Type B pancreatic cell (in vitro differentiated cells): ENCODE data around the gene PPP2R1A. TPM values are rescaled to one million over a fixed set of nuclear protein-coding genes. Genes with fewer than 3 reads are reported as not detected.
"Not testable (repeated sequence)": the region's sequence is repeated elsewhere in the genome, so short reads cannot be mapped to it uniquely, and the experiment has no call there.

Source experiments
- DNase-seq: peaks from one replicate; pipeline ENCODE4 v3.0.0; 2021; ENCODE audit warnings: mixed read lengths; ENCODE audit not compliant: unreplicated experiment; ENCODE audit errors: extremely low spot score
- H3K27ac Mint-ChIP-seq: 2 replicates; pipeline ENCODE4 v1.8.0; 2021; ENCODE audit warnings: mild to moderate bottlenecking, mixed read lengths
- H3K27me3 Mint-ChIP-seq: 2 replicates; pipeline ENCODE4 v1.8.0; 2021; ENCODE audit warnings: mixed read lengths
- H3K36me3 Mint-ChIP-seq: 2 replicates; pipeline ENCODE4 v1.8.0; 2021; ENCODE audit warnings: mixed read lengths
- H3K4me1 Mint-ChIP-seq: one replicate; pipeline ENCODE4 v1.8.0; 2021; ENCODE audit warnings: mixed read lengths; ENCODE audit not compliant: unreplicated experiment
- H3K4me3 Mint-ChIP-seq: 2 replicates; pipeline ENCODE4 v1.8.0; 2021; ENCODE audit warnings: mild to moderate bottlenecking, mixed read lengths
- H3K9me3 Mint-ChIP-seq: 2 replicates; pipeline ENCODE4 v1.8.0; 2021; ENCODE audit warnings: mixed read lengths
- total RNA-seq: library from RNA; stranded (reverse); gene quantifications from 2 replicates; pipeline ENCODE4 v1.2.1, GENCODE V29; 2021; ENCODE audit warnings: low replicate concordance
- TF ChIP-seq, protein P1 (sequence below): fragments of 200-600 bp; sonication (generic); conservative IDR thresholded peaks from 2 replicates; pipeline ENCODE4 v1.5.0; 2021; ENCODE audit warnings: antibody characterized with exemption, mild to moderate bottlenecking

Gene PPP2R1A
- total RNA-seq, 1 donor from 2014 or later: 319 TPM

DNA sequence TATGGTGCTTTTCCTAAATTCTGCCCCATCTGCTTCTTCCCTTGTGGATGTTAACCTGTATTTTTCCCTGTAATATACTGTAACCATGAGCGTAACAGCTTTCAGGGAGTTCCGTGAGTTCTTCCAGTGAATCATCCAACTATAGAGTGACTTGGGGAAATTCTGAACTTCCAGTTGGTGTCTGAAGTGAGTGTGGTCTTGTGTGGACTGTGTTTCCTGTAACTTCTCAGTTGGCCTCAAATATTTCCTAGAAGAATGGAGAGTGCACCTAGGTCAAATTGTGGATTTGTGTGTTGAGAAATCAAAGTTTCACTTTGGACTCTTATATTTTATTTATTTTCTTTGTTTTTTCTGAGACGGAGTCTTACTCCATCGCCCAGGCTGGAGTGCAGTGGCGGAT, 68.6 kb downstream of the PPP2R1A start:
- H3K9me3 Mint-ChIP-seq: no peaks in the 10 kb centered on the region
- TF ChIP-seq, protein P1, sequence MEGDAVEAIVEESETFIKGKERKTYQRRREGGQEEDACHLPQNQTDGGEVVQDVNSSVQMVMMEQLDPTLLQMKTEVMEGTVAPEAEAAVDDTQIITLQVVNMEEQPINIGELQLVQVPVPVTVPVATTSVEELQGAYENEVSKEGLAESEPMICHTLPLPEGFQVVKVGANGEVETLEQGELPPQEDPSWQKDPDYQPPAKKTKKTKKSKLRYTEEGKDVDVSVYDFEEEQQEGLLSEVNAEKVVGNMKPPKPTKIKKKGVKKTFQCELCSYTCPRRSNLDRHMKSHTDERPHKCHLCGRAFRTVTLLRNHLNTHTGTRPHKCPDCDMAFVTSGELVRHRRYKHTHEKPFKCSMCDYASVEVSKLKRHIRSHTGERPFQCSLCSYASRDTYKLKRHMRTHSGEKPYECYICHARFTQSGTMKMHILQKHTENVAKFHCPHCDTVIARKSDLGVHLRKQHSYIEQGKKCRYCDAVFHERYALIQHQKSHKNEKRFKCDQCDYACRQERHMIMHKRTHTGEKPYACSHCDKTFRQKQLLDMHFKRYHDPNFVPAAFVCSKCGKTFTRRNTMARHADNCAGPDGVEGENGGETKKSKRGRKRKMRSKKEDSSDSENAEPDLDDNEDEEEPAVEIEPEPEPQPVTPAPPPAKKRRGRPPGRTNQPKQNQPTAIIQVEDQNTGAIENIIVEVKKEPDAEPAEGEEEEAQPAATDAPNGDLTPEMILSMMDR: no peak
- no peaks in the 10 kb centered on the region for H3K36me3 Mint-ChIP-seq
- DNase-seq: no peak
- no peaks in the 10 kb centered on the region for H3K4me1 Mint-ChIP-seq
- H3K4me3 Mint-ChIP-seq: no peak overlapping the region
- no peaks in the 10 kb centered on the region for H3K27me3 Mint-ChIP-seq
- H3K27ac Mint-ChIP-seq: no peak overlapping the region

DNA sequence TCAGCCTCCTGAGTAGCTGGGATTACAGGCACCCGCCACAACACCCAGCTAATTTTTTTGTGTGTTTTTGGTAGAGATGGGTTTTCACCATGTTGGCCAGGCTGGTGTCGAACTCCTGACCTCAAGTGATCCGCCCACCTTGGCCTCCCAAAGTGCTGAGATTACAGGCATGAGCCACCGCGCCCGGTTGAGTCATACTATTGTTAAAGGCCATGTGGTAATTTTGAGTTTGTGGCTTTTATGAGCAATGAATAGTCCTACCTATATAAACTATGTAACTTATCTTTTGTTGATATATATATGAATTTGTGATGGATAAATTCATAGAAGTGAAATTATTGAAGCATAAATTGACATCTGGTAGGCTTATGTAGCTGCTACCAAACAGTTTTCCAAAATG, 75.7 kb downstream of the PPP2R1A start:
- not testable (repeated sequence) for H3K27me3 Mint-ChIP-seq

DNA sequence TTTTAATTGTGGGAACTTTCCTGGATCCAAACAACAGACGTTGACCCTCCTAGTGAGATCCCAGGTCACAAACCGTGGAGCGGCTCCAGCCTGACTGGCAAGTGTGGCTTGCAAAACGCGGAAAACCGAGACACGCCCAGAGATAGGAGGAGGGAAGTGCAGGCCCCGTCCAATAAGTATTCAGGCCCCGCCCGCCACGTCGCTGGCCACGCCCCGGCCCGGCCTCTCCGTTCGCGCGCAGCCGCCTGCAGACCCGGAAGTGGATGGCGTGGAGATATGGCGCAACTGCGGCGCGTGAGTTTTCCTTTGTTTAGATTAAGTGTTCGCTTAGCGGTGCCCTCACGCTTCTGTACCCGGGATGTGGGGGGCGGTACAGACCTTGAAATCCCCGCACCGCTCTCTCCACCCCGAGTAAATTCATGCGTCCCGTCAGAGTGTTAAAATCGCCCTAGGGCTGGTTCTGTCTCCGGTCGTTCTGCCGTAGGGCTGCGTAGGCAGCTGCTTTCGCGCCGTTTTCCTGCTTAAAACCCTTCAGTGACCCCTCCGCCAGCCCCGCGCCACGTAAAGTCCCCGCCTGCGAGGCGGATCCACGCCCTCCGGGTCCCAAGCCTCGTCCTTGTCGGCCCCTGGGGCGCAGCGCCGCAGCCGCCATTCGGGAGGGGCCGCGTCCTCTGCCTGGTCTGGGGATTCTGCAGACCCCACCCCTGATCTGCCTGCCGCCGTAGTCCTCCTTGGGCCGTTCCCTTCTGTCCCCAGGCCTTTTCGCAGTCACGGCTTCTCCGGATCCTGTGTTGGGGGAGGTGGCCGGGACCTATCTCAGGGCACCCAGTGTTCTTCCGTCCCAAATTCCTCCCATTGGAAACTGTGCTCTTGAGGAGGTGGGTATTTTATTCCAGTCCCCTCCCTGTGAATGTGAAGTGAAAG, 79.7 kb downstream of the PPP2R1A start, which contains the start of gene ZNF766:
Gene ZNF766, plus strand, starts transcription at position 250 of the 924 bp plus-strand sequence. Its CDS starts 27 bp downstream, at position 277.
- peaks cover 37% of the 10 kb centered on the region for H3K36me3 Mint-ChIP-seq
- TF ChIP-seq, protein P1: no peak
- peaks cover 24% of the 10 kb centered on the region for H3K4me1 Mint-ChIP-seq
- DNase-seq: peak; percentile 97
- H3K27me3 Mint-ChIP-seq: no peaks in the 10 kb centered on the region
- peaks cover 19% of the 10 kb centered on the region for H3K9me3 Mint-ChIP-seq
- H3K27ac Mint-ChIP-seq: peak within 1 kb of the TSS; percentile 94
- H3K4me3 Mint-ChIP-seq: peak within 1 kb of the TSS; percentile 96

More for the DNA sequence above, 75.7 kb downstream of the PPP2R1A start:
- not testable (repeated sequence) for H3K9me3 Mint-ChIP-seq, DNase-seq, H3K4me1 Mint-ChIP-seq, H3K36me3 Mint-ChIP-seq, H3K4me3 Mint-ChIP-seq, H3K27ac Mint-ChIP-seq

DNA sequence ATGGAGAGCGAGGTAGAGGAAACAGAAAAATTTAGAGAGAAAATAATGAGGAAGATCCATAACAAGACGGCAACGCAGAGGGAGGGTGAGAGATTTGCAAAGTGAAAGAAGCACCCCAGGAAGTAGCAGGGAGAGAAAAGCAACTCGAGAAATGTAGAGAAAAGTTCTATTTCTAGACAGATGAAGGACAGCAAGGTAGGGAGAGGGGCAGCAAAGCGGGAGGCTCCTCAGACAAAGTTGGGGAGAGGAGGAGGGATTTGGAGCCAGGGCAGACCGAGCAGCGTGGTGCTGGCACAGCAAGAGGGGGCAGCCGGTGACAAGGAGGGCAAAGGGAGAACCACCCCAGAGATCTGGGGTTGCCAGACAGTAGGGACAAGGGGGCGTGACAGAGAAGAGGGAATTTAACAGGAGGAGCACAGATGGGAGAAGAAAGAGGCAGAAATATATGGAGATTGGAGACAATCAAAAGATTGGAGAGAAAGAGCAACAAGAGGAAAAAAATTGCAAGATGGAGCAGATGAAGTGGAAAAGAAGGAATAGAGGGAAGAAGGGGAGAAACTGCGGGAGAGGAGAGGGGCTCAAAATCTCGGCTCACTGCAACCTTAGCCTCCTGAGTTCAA, 80.5 kb downstream of the PPP2R1A start:
- Mint-ChIP-seq H3K4me1 (peaks cover 24% of the 10 kb centered on the region), H3K9me3 (peaks cover 19% of the 10 kb centered on the region), H3K27me3 (no peaks in the 10 kb centered on the region), H3K36me3 (peaks cover 42% of the 10 kb centered on the region), H3K27ac (peak overlapping the region; percentile 94), H3K4me3 (peak overlapping the region; percentile 96)
- DNase-seq: no peak
- TF ChIP-seq, protein P1: no peak

DNA sequence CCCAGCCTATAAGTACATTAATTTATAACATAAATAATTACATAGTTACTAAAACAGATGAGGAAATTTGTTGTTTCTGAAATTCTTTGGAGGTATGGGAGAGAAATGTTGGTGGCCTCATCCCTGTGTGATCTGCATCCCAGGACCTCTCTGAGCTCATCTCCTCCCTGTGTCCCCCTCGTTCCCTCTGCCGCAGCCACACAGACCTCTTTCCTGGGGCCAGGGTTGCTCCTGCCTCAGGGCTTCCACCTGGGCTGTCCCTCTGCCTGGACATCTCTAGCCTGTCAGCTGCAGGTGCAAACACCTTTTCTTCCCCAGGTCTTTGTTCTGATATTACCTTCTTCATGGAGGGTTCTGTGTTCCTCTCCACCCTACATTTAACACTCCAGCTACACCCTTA, 83.4 kb downstream of the PPP2R1A start:
- TF ChIP-seq, protein P1: no peak
- Mint-ChIP-seq H3K36me3 (peaks cover 58% of the 10 kb centered on the region), H3K27ac (no peak overlapping the region), H3K9me3 (peaks cover 23% of the 10 kb centered on the region), H3K4me3 (peak overlapping the region; percentile 49), H3K27me3 (no peaks in the 10 kb centered on the region), H3K4me1 (peaks cover 24% of the 10 kb centered on the region)
- no peak for DNase-seq

DNA sequence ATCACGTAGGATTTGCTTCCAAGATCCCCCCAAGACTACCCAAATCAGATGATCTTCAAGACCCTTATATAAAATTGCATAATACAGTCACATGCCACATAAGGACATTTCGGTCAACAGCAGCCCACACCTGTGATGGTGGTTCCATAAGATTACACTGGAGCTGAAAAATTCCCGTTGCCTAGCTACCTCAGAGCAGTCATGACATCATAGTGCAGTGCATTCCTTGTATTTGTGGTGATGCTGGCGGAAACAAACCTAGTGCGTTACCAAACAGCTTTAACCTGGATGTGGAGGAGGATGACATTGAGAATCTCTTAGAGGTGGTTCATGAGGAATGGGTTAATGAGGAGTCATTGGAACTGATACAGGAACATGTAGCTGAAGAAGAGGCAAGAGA, 84.3 kb downstream of the PPP2R1A start:
- TF ChIP-seq, protein P1: no peak
- Mint-ChIP-seq H3K27ac (no peak overlapping the region), H3K4me3 (no peak overlapping the region), H3K36me3 (peaks cover 67% of the 10 kb centered on the region), H3K27me3 (no peaks in the 10 kb centered on the region), H3K4me1 (peaks cover 24% of the 10 kb centered on the region), H3K9me3 (peaks cover 23% of the 10 kb centered on the region)
- no peak for DNase-seq
